GM12878 (cell line): Measurements from ENCODE around the gene PRM1. TPM values are rescaled to one million over a fixed set of nuclear protein-coding genes. Genes with fewer than 3 reads are reported as not detected.

Experiments used
- BACH1 ChIP-seq: fragments of 450-650 bp; IDR thresholded peaks from 2 replicates; pipeline ENCODE4 v1.6.1; 2017; ENCODE audit warnings: mild to moderate bottlenecking, borderline replicate concordance
- BRCA1 ChIP-seq: IDR thresholded peaks from 2 replicates; pipeline ENCODE4 v1.6.1; 2011; ENCODE audit warnings: low read depth, low read length, improper control_type of control experiment
- E4F1 ChIP-seq: fragments of 450-650 bp; IDR thresholded peaks from 2 replicates; pipeline ENCODE4 v1.6.1; 2018; ENCODE audit warnings: borderline replicate concordance, mild to moderate bottlenecking; ENCODE audit not compliant: partially characterized antibody
- EED ChIP-seq: sonication (generic); IDR thresholded peaks from 2 replicates; pipeline ENCODE4 v1.6.1; 2016; ENCODE audit warnings: antibody characterized with exemption, low read depth
- GATAD2B ChIP-seq: fragments of 450-650 bp; conservative IDR thresholded peaks from 2 replicates; pipeline ENCODE4 v1.6.1; 2017; ENCODE audit warnings: low read depth, mild to moderate bottlenecking, moderate library complexity
- MLLT1 ChIP-seq: fragments of 450-650 bp; IDR thresholded peaks from 2 replicates; pipeline ENCODE4 v1.6.1; 2016; ENCODE audit warnings: mild to moderate bottlenecking
- MYB ChIP-seq: fragments of 150-350 bp; IDR thresholded peaks from 2 replicates; pipeline ENCODE4 v1.6.1; 2014; ENCODE audit warnings: mild to moderate bottlenecking, low read depth, low read length, borderline replicate concordance
- NFYB ChIP-seq: IDR thresholded peaks from 2 replicates; pipeline ENCODE4 v1.6.1; 2011; ENCODE audit warnings: low read depth, mild to moderate bottlenecking, low read length, improper control_type of control experiment, moderate library complexity; ENCODE audit not compliant: insufficient read depth
- NKRF ChIP-seq: fragments of 450-650 bp; conservative IDR thresholded peaks from 2 replicates; pipeline ENCODE4 v1.6.1; 2017; ENCODE audit warnings: mild to moderate bottlenecking, moderate library complexity
- NR2F1 ChIP-seq: fragments of 450-650 bp; conservative IDR thresholded peaks from 2 replicates; pipeline ENCODE4 v1.6.1; 2017; ENCODE audit warnings: mild to moderate bottlenecking
- PAX5 ChIP-seq: IDR thresholded peaks from 2 replicates; pipeline ENCODE4 v1.6.1; 2011; ENCODE audit warnings: low read depth, low read length, borderline replicate concordance
- POLR2A ChIP-seq: IDR thresholded peaks from 2 replicates; pipeline ENCODE4 v1.6.1; 2011; ENCODE audit warnings: low read depth, mild to moderate bottlenecking, low read length
- STAT1 ChIP-seq: fragments of 450-650 bp; conservative IDR thresholded peaks from 2 replicates; pipeline ENCODE4 v1.6.1; 2014; ENCODE audit warnings: antibody characterized with exemption, mild to moderate bottlenecking
- TARDBP ChIP-seq: IDR thresholded peaks from 2 replicates; pipeline ENCODE4 v1.6.1; 2016; ENCODE audit warnings: borderline replicate concordance
- TCF7 ChIP-seq: IDR thresholded peaks from 2 replicates; pipeline ENCODE4 v1.6.1; 2014; ENCODE audit warnings: antibody characterized with exemption, borderline replicate concordance
- WRNIP1 ChIP-seq: IDR thresholded peaks from 2 replicates; pipeline ENCODE4 v1.6.1; 2011; ENCODE audit warnings: low read depth, low read length, improper control_type of control experiment, borderline replicate concordance
- ZNF207 ChIP-seq: fragments of 450-650 bp; IDR thresholded peaks from 2 replicates; pipeline ENCODE4 v1.6.1; 2014; ENCODE audit warnings: antibody characterized with exemption, mild to moderate bottlenecking, borderline replicate concordance
- ZNF384 ChIP-seq: IDR thresholded peaks from 2 replicates; pipeline ENCODE4 v1.6.1; 2012; ENCODE audit warnings: low read depth, mild to moderate bottlenecking, low read length, improper control_type of control experiment, borderline replicate concordance
- polyA plus RNA-seq, 11 experiments: library from polyadenylated mRNA; depleted of rRNA in 4 of 11; unstranded in 6 of 11; stranded (reverse) in 5 of 11; fragments of >200 nt; fragmentation: Nextera tagmentation in 4 of 11; fragmentation: Illumina TruSeq in 1 of 11; extraction: Ambion mirVana in 4 of 11; extraction: Trizol in 1 of 11; gene quantifications; 1 replicate in 1 of 11; 2 replicates in 10 of 11; pipeline versions ENCODE4 v1.2.1 to v1.2.3, GENCODE V29; 2011 to 2016; ENCODE audit warnings: inconsistent platforms in 2 of 11, missing spikeins in 2 of 11, low read depth in 1 of 11
- total RNA-seq, 4 experiments: library from RNA; depleted of rRNA in 3 of 4; stranded (reverse); fragments of >200 nt in 3 of 4; fragmentation: Illumina TruSeq in 1 of 4; extraction: Trizol in 1 of 4; gene quantifications; 2 replicates each; pipeline versions ENCODE4 v1.2.1 to v1.2.3, GENCODE V29; 2013 to 2021
- TF ChIP-seq, protein P1 (sequence below): fragments of 450-650 bp; formaldehyde crosslinking; IDR thresholded peaks from 2 replicates; pipeline ENCODE4 v1.5.0; 2022; ENCODE audit warnings: mild to moderate bottlenecking, missing genetic modification characterization
- TF ChIP-seq, protein P2 (sequence below): IDR thresholded peaks from 2 replicates; pipeline ENCODE4 v1.6.1; 2012; ENCODE audit warnings: low read depth, low read length, improper control_type of control experiment

Gene PRM1
- total and polyA plus RNA-seq, 10 of the 15 experiments (the other 5 are each of a cell fraction or from before 2014, with no cell fraction given), result 0.20 TPM; not detected in 9

DNA sequence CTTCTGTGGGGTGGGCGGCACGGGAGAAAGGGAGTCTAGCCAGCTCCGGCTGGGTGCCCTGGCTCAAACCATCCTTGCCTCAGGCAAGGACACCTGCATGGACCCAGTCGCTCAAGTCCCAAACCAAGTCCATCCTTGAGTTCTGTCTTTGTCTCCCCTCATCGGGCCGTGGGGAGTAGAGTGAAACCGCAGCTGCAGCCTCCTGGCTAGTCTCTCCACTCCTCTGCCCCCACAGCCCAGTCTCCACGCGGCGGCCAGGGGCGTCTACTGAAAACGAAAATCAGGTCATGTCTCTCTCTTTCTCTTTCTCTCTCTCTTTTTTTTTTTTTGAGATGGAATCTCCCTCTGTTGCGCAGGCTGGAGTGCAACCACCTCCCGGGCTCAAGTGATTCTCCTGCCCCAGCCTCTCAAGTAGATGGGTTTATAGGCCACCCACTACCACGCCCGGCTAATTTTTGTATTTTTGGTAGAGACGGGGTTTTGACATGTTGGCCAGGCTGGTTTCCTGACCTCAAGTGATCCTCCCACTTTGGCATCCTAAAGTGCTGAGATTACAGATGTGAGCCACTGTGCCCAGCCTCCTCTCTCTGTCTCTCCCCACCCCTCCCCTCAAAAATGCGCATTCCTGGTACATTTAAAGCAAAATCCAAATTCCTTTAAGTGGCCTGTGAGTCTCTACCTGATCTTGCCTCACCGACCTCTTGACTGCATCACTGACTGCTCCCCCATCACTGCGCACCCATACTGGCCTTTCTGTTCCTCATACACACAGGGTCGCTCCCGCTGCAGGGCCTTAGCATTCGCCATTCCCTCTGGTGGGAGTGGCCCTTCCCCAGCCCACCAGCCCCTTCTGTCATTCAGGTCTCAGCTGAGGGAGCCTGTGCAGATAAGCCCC lies 46.4 kb upstream of the PRM1 start (continued):
- TF ChIP-seq MLLT1, result peak; percentile 44
- TF ChIP-seq E4F1, result no peak
- TF ChIP-seq GATAD2B, result peak; percentile 56; the same call in 1 of the 2 replicates
- peak; percentile 36; the same call in 1 of the 2 replicates for TF ChIP-seq NR2F1
- TF ChIP-seq PAX5, result 0 out of 2 replicates have a peak, but pooled peaks have one; percentile 32
- TF ChIP-seq TARDBP, result peak; percentile 51; the same call in 1 of the 2 replicates
- TF ChIP-seq NFYB, result no peak
- TF ChIP-seq WRNIP1, result no peak; the same call in 1 of the 2 replicates
- no peak for TF ChIP-seq ZNF207
- no peak for TF ChIP-seq BRCA1
- peak; percentile 62 for TF ChIP-seq EED
- peak; percentile 89 for TF ChIP-seq ZNF384
- no peak for TF ChIP-seq MYB
- 0 out of 2 replicates have a peak, but pooled peaks have one; percentile 24 for TF ChIP-seq BACH1
- TF ChIP-seq STAT1, result no peak
- TF ChIP-seq NKRF, result 0 out of 2 replicates have a peak, but pooled peaks have one; percentile 41
- TF ChIP-seq, protein P1, sequence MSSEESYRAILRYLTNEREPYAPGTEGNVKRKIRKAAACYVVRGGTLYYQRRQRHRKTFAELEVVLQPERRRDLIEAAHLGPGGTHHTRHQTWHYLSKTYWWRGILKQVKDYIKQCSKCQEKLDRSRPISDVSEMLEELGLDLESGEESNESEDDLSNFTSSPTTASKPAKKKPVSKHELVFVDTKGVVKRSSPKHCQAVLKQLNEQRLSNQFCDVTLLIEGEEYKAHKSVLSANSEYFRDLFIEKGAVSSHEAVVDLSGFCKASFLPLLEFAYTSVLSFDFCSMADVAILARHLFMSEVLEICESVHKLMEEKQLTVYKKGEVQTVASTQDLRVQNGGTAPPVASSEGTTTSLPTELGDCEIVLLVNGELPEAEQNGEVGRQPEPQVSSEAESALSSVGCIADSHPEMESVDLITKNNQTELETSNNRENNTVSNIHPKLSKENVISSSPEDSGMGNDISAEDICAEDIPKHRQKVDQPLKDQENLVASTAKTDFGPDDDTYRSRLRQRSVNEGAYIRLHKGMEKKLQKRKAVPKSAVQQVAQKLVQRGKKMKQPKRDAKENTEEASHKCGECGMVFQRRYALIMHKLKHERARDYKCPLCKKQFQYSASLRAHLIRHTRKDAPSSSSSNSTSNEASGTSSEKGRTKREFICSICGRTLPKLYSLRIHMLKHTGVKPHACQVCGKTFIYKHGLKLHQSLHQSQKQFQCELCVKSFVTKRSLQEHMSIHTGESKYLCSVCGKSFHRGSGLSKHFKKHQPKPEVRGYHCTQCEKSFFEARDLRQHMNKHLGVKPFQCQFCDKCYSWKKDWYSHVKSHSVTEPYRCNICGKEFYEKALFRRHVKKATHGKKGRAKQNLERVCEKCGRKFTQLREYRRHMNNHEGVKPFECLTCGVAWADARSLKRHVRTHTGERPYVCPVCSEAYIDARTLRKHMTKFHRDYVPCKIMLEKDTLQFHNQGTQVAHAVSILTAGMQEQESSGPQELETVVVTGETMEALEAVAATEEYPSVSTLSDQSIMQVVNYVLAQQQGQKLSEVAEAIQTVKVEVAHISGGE, result no peak
- TF ChIP-seq POLR2A, result peak; percentile 22
- TF ChIP-seq, protein P2, sequence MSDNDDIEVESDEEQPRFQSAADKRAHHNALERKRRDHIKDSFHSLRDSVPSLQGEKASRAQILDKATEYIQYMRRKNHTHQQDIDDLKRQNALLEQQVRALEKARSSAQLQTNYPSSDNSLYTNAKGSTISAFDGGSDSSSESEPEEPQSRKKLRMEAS, result no peak; the same call in 1 of the 2 replicates
- no peak for TF ChIP-seq TCF7
